Endothelial cell of umbilical vein (primary cell): ENCODE measurements around the gene UBE4B. TPM values are rescaled to one million over a fixed set of nuclear protein-coding genes. Genes with fewer than 3 reads are reported as not detected.

Experiments used
- BruUV-seq: library from RNA; stranded (reverse); fragments of 400-500 nt; replicated peaks from 2 replicates; lab custom pipeline; 2021; lab: Mats Ljungman, UMichigan
- CTCF ChIA-PET: fragments of 300-600, 350-600 bp; sonication (Branson Sonifier 250); formaldehyde crosslinking; loops from one replicate; lab custom pipeline; 2021; ENCODE audit warnings: antibody characterized with exemption, inconsistent platforms; lab: Charles Lee
- POLR2A ChIA-PET: fragments of 300-600, 350-600 bp; sonication (Branson Sonifier 250); formaldehyde crosslinking; loops from one replicate; lab custom pipeline; 2021; ENCODE audit warnings: antibody characterized with exemption, inconsistent platforms; lab: Charles Lee
- DNase-seq: peaks from one replicate; pipeline ENCODE4 v3.0.0-alpha.2; 2011; ENCODE audit warnings: low read depth, low spot score
- FAIRE-seq: peaks from 2 replicates; lab custom pipeline; 2011; peaks lifted over from hg19 to GRCh38; lab: Jason Lieb, UNC
- H2AFZ ChIP-seq: 2 replicates; pipeline ENCODE4 v1.6.0; 2012; ENCODE audit warnings: low read depth, low read length, control low read depth, inconsistent platforms
- H3K27ac ChIP-seq: 2 replicates; pipeline ENCODE4 v1.5.1; 2011; ENCODE audit warnings: low read depth, mild to moderate bottlenecking, control low read depth, low read length, moderate library complexity; ENCODE audit not compliant: insufficient read depth
- H3K27me3 ChIP-seq, 2 experiments: 2 replicates each; pipeline versions ENCODE4 v1.6.0 to v1.6.1; 2011; ENCODE audit warnings: low read length in 2 of 2, mixed read lengths in 1 of 2; ENCODE audit not compliant: control insufficient read depth in 2 of 2, insufficient read depth in 2 of 2
- H3K36me3 ChIP-seq, 2 experiments: 2 replicates in 1 of 2; 3 replicates in 1 of 2; pipeline ENCODE4 v1.5.1; 2011; ENCODE audit warnings: low read length in 2 of 2, mild to moderate bottlenecking in 1 of 2, moderate library complexity in 1 of 2; ENCODE audit not compliant: control insufficient read depth in 2 of 2, insufficient read depth in 2 of 2; ENCODE audit errors: extremely low read depth in 1 of 2
- H3K4me1 ChIP-seq: 3 replicates; pipeline ENCODE4 v1.5.1; 2011; ENCODE audit warnings: mild to moderate bottlenecking, low read length; ENCODE audit not compliant: control insufficient read depth, insufficient read depth; ENCODE audit errors: extremely low read depth
- H3K4me2 ChIP-seq: 2 replicates; pipeline ENCODE4 v1.6.1; 2011; ENCODE audit warnings: low read length, control low read depth, mixed read lengths; ENCODE audit not compliant: insufficient read depth
- H3K4me3 ChIP-seq, 3 experiments: fragments of 200-600 bp in 1 of 3; sonication (generic), shearing (Covaris generic) in 1 of 3; replicated peaks in 1 of 3; 2 replicates each; pipeline ENCODE4 v1.5.1; 2011 to 2016; ENCODE audit warnings: control low read depth in 3 of 3, low read length in 3 of 3, mild to moderate bottlenecking in 2 of 3, inconsistent platforms in 1 of 3, low read depth in 1 of 3, moderate library complexity in 1 of 3; ENCODE audit not compliant: insufficient read depth in 1 of 3
- H3K79me2 ChIP-seq: 2 replicates; pipeline ENCODE4 v1.6.0; 2012; ENCODE audit warnings: low read length, inconsistent platforms; ENCODE audit not compliant: control insufficient read depth, insufficient read depth
- H3K9ac ChIP-seq: replicated peaks from 2 replicates; pipeline ENCODE3; 2011; ENCODE audit warnings: low read length, control low read depth; ENCODE audit not compliant: insufficient read depth; ENCODE audit errors: extremely low read depth
- H3K9me1 ChIP-seq: replicated peaks from 3 replicates; pipeline ENCODE4 v1.6.0; 2011; ENCODE audit warnings: mild to moderate bottlenecking, low read length; ENCODE audit not compliant: control insufficient read depth, insufficient read depth; ENCODE audit errors: extremely low read depth
- H3K9me3 ChIP-seq: replicated peaks from 2 replicates; pipeline ENCODE4 v1.5.1; 2012; ENCODE audit warnings: low read length, inconsistent platforms; ENCODE audit not compliant: control insufficient read depth, insufficient read depth
- H4K20me1 ChIP-seq: replicated peaks from 2 replicates; pipeline ENCODE3; 2011; ENCODE audit warnings: mild to moderate bottlenecking, low read length; ENCODE audit not compliant: control insufficient read depth, insufficient read depth; ENCODE audit errors: extremely low read depth
- CTCF ChIP-seq, 2 donors: IDR thresholded peaks; 1 replicate in 1 of 2; 2 replicates in 1 of 2; pipeline ENCODE4 v1.5.1; 2011; ENCODE audit warnings: low read length in 2 of 2, mild to moderate bottlenecking in 2 of 2, moderate library complexity in 2 of 2, control low read depth in 1 of 2, inconsistent platforms in 1 of 2, low read depth in 1 of 2; ENCODE audit not compliant: insufficient read depth in 1 of 2; ENCODE audit errors: extremely low read depth in 1 of 2
- EZH2 ChIP-seq: IDR thresholded peaks from 2 replicates; pipeline ENCODE4 v1.6.1; 2012; ENCODE audit warnings: borderline replicate concordance, low read depth, mild to moderate bottlenecking, moderate library complexity, low read length, inconsistent platforms; ENCODE audit not compliant: severe bottlenecking
- FOS ChIP-seq: IDR thresholded peaks from 2 replicates; pipeline ENCODE4 v1.6.1; 2011; ENCODE audit warnings: mild to moderate bottlenecking, low read length, moderate library complexity, borderline replicate concordance; ENCODE audit not compliant: insufficient read depth
- GATA2 ChIP-seq: IDR thresholded peaks from 2 replicates; pipeline ENCODE4 v1.7.0; 2011; ENCODE audit warnings: low read depth, mild to moderate bottlenecking, moderate library complexity, mixed read lengths, low read length; ENCODE audit not compliant: insufficient read length, insufficient read depth
- JUN ChIP-seq: IDR thresholded peaks from 2 replicates; pipeline ENCODE4 v1.6.1; 2011; ENCODE audit warnings: borderline replicate concordance, low read depth; ENCODE audit not compliant: insufficient read length, insufficient read depth
- MAX ChIP-seq: IDR thresholded peaks from 2 replicates; pipeline ENCODE4 v1.6.1; 2011; ENCODE audit not compliant: insufficient read depth, insufficient read length
- MYC ChIP-seq: IDR thresholded peaks from one replicate; pipeline ENCODE4 v1.6.1; 2011; ENCODE audit warnings: mild to moderate bottlenecking, low read depth, low read length
- POLR2A ChIP-seq: IDR thresholded peaks from 2 replicates; pipeline ENCODE4 v1.6.1; 2012; ENCODE audit warnings: low read depth, mild to moderate bottlenecking, control low read depth, low read length
- POLR2AphosphoS5 ChIP-seq: IDR thresholded peaks from 2 replicates; pipeline ENCODE4 v1.6.1; 2012; ENCODE audit warnings: low read depth, mild to moderate bottlenecking, control low read depth, low read length, moderate library complexity; ENCODE audit not compliant: insufficient read depth
- dilution Hi-C: fragments of 300-500 bp; cut with MboI; formaldehyde crosslinking; loops from one replicate; pipeline ENCODE4 v1.15.0; 2019; ENCODE audit warnings: low sequenced_read_pairs; ENCODE audit not compliant: extremely low pct_ligation_motif_present
- intact Hi-C: fragments of 100-400 bp; cut with micrococcal nuclease; formaldehyde crosslinking; loops from one replicate; pipeline ENCODE4 v1.10.0; 2022
- polyA plus RNA-seq, 4 experiments: library from polyadenylated mRNA; depleted of rRNA in 3 of 4; stranded (reverse) in 3 of 4; unstranded in 1 of 4; fragments of >200 nt; gene quantifications; 2 replicates each; pipeline versions ENCODE4 v1.2.1 to v1.2.3, GENCODE V29; 2011 to 2012; ENCODE audit warnings: missing spikeins in 1 of 4
- total RNA-seq: library from RNA; stranded (reverse); gene quantifications from 2 replicates; pipeline ENCODE4 v1.2.3, GENCODE V29; 2021

Gene UBE4B
- total and polyA plus RNA-seq, 2 donors (not counting 3 experiments of a cell fraction or from before 2014, with no cell fraction given), result 17.8 to 54.5 TPM

- no peak overlapping the region for H3K9ac ChIP-seq
These were observed 73.5 kb downstream of the UBE4B start for GRCh38 chr1:10106241-10106640.

GRCh38 chr1:10106756-10107475 lies 74.2 kb downstream of the UBE4B start:
- CTCF ChIA-PET, result no interaction called here
- Histone ChIP-seq H2AFZ (no peak overlapping the region), H3K79me2 (no peaks in the 10 kb centered on the region), H3K4me3 (no peak overlapping the region), H3K36me3 (peaks cover 8 to 9% of the 10 kb centered on the region in 2 experiments), H3K27me3 (no peaks in the 10 kb centered on the region), H3K27ac (peak overlapping the region; percentile 92), H3K9me3 (no peaks in the 10 kb centered on the region), H4K20me1 (no peaks in the 10 kb centered on the region), H3K4me2 (no peak overlapping the region), H3K4me1 (peaks cover 23% of the 10 kb centered on the region), H3K9me1 (no peaks in the 10 kb centered on the region), H3K9ac (no peak overlapping the region)
- dilution Hi-C loops, result no loop called here
- no peak for FAIRE-seq
- DNase-seq, result no peak
- no TSS peak for BruUV-seq
- intact Hi-C loops, result no loop called here
- POLR2A ChIA-PET, result no interaction called here
- TF ChIP-seq POLR2A (no peak), JUN (no peak), EZH2 (no peak), FOS (no peak), GATA2 (no peak), MAX (no peak), CTCF (IDR thresholded peaks at IDR 0.05; ENCODE audit: extremely low read depth in 1 of 2, insufficient read depth in 1 of 2, low read depth in 1 of 2, low read length in 2 of 2) (no peak), POLR2AphosphoS5 (no peak), MYC (no peak)

More at GRCh38 chr1:10106241-10106640, 73.5 kb downstream of the UBE4B start:
- H3K27ac ChIP-seq, result no peak overlapping the region
- H2AFZ ChIP-seq, result no peak overlapping the region
- H3K4me1 ChIP-seq, result peaks cover 23% of the 10 kb centered on the region
- no peak for DNase-seq
- no TSS peak for BruUV-seq
- no peak for FAIRE-seq
- TF ChIP-seq POLR2A (no peak), MYC (no peak), POLR2AphosphoS5 (no peak)
- no peaks in the 10 kb centered on the region for H3K9me1 ChIP-seq
- H3K4me2 ChIP-seq, result no peak overlapping the region
- CTCF ChIA-PET, result interaction anchor here (1.0 kb wide), 1 partner anchor 15 kb away, joined by 3 read pairs; no protein-coding TSS in a partner anchor
- H4K20me1 ChIP-seq, result no peaks in the 10 kb centered on the region
- POLR2A ChIA-PET, result no interaction called here
- dilution Hi-C loops (no loop called here), intact Hi-C loops (no loop called here)
- no peaks in the 10 kb centered on the region for H3K27me3 ChIP-seq
- H3K36me3 ChIP-seq, result peaks cover 8 to 9% of the 10 kb centered on the region in 2 experiments
- no peaks in the 10 kb centered on the region for H3K79me2 ChIP-seq
- no peaks in the 10 kb centered on the region for H3K9me3 ChIP-seq
- H3K4me3 ChIP-seq, result no peak overlapping the region
